Pancreas (tissue), 10 donors: ENCODE results near the gene GBX1. TPM values are rescaled to one million over a fixed set of nuclear protein-coding genes. Genes with fewer than 3 reads are reported as not detected.

Experiments
- ATAC-seq, 4 donors: fragments of 200-7000 bp; cut with Tn5 transposase; one replicate each; pipeline versions ENCODE4 v1.8.0 to v1.9.1; 2020; ENCODE audit warnings: mild to moderate bottlenecking in 4 of 4, moderate library complexity in 4 of 4
- DNase-seq, 6 donors: peaks; one replicate each; pipeline ENCODE4 v3.0.0-alpha.2; 2020
- FAIRE-seq: peaks from 2 replicates; lab custom pipeline; 2012; peaks lifted over from hg19 to GRCh38; lab: Jason Lieb, UNC
- H3K27ac ChIP-seq, 4 donors: fragments of 200-600 bp; sonication (generic); 1 replicate in 3 of 4; 2 replicates in 1 of 4; pipeline versions ENCODE4 v1.5.0 to v1.8.0; 2020
- H3K27me3 ChIP-seq, 4 donors: fragments of 200-600 bp; one replicate each; pipeline ENCODE4 v1.8.0; 2021
- H3K36me3 ChIP-seq, 3 donors: fragments of 200-600 bp; sonication (generic) in 1 of 3; one replicate each; pipeline versions ENCODE4 v1.5.0 to v1.8.0; 2020 to 2021
- H3K4me1 ChIP-seq, 3 donors: fragments of 200-600 bp; one replicate each; pipeline ENCODE4 v1.8.0; 2021
- H3K4me3 ChIP-seq, 4 donors: fragments of 200-600 bp; sonication (generic) in 2 of 4; one replicate each; pipeline versions ENCODE4 v1.5.0 to v1.8.0; 2020 to 2021
- H3K9me3 ChIP-seq, 4 donors: fragments of 200-600 bp; one replicate each; pipeline ENCODE4 v1.8.0; 2021
- CTCF ChIP-seq, 4 donors: fragments of 200-600 bp; sonication (generic) in 3 of 4; IDR thresholded peaks; one replicate each; pipeline versions ENCODE4 v1.5.0 to v1.8.0; 2021; ENCODE audit warnings: antibody characterized with exemption in 4 of 4
- WGBS, 2 donors: extraction: QIAGEN DNeasy Blood & Tissue Kit; methylation state at CpG; one replicate each; pipeline ENCODE4 v1.1.7; 2013; 5-methylcytosine and 5-hydroxymethylcytosine counted together
- intact Hi-C, 3 donors: fragments of 100-400 bp; cut with DNase I; formaldehyde crosslinking; loops; one replicate each; pipeline versions ENCODE4 v1.11.1 to v1.14.2; 2022
- polyA plus RNA-seq, 2 donors: library from polyadenylated mRNA; stranded (reverse); fragments of 200-250 nt; gene quantifications; one replicate each; pipeline ENCODE4 v1.2.3, GENCODE V29; 2013
- total RNA-seq, 6 donors: library from RNA; stranded (reverse); fragmentation: NEBNext Ultra II Directional in 4 of 6; extraction: Animal tissue kit (Norgen Biotek cat#: 25700) in 4 of 6; gene quantifications; one replicate each; pipeline versions ENCODE4 v1.2.1 to v1.2.4, GENCODE V29; 2021 to 2023
- donor health status: healthy with polysubstance abuse.
- donor health status: DM: no; HTN: no; CAD: no; lungs with moderate emphysema.
- donor health status: DM: no; HTN: no; CAD: no.
- donor health status: control.
- donor health status: control.
- donor health status: Bipolar disorder and iron deficiency.
- donor health status: DM: yes; HTN: yes; CAD: no.
- donor health status: DM: no; HTN: no; CAD: no.
- donor health status: DM: no; HTN: no; CAD: no.
- donor health status: DM: yes; HTN: yes; CAD: no.

GBX1 gene
- total and polyA plus RNA-seq, 8 donors, result not detected

DNA sequence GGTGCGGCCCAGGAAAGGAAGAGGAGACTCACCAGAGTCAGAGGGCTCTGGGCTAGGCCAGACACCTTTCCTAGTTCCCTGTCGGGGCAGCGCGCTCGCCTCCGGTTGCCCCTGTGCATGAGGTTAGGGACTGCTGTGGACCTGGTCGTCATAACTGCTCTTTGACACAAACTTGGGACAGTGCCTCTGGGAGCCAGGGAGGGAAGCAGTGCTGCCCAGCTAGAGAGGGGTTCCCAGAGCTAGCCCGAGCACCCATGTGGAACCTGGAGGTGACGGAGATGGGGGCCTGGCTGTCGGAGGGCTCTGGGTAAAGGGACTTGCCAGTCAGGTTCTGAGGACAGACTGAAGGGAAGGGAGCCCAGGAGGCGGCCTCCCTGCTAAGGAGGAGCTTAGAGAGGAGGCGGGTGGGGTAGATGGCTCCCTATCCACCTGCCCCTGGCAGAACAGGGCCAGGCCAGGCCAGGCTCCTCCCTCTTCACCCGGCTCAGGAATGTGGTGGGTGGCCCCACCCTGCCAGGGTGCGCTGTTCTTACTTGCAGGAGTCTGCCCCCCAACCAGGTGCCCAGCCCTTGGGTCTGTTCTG lies 51.6 kb downstream of the GBX1 start:
- Histone ChIP-seq H3K36me3 (peaks cover 0 to 27% (median 19%) of the 10 kb centered on the region in 3 donors), H3K27me3 (no peaks in the 10 kb centered on the region), H3K4me3 (peak overlapping the region in 3 of 4 donors; percentile 14 to 38 (median 23)), H3K9me3 (no peaks in the 10 kb centered on the region), H3K4me1 (peaks cover 4 to 20% (median 13%) of the 10 kb centered on the region in 3 donors), H3K27ac (no peak overlapping the region)
- 58 to 71% methylated on average over 14 of the region's 14 CpGs for WGBS, 2 donors
- FAIRE-seq, result no peak
- TF ChIP-seq CTCF (IDR thresholded peaks at IDR 0.05), result no peak
- intact Hi-C loops, result no loop called here
- peak; percentile 35 to 67 (median 47) for ATAC-seq
- peak in 5 of 6 donors; percentile 42 to 85 (median 64) for DNase-seq

DNA sequence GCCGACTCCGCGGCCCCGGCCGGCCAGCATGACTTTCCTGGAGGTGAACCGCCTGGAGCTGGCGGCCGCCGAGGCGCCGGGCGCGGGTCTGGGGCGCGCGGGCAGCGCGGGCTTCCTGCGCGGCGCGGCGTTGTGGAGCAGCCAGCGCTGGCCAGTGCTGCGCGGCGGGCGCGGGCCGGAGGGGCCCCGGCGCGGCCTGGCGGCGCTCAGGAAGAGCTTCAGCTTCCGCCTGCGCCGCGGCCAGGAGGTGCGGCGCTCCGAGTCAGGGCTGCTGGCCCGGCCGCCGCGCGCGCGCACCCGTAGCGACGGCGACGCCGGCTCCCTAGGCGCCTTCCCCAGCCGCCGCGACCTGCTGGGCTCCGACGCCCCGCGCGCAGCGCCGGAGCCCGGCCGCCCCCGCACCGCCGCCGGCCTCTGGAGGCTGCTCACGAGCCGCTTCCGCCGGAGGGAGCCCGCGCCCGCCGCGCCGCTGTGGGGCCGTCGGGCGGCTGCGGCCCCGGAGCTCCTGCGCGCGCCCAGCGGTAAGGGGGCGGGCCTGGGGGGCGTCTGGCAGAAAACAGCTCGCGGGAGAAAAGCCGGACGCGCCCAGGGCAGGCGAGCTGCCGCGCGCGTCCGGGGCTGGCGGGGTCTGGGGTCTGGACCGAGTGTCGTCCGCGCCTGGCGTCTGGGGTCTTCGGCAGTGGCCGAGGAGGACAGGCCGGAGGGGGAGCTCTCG lies 52.2 kb downstream of the GBX1 start:
- H3K27ac ChIP-seq, result no peak overlapping the region
- TF ChIP-seq CTCF (IDR thresholded peaks at IDR 0.05), result no peak
- H3K36me3 ChIP-seq, result peaks cover 0 to 21% (median 12%) of the 10 kb centered on the region in 3 donors
- intact Hi-C loops, result no loop called here
- peaks cover 4 to 20% (median 13%) of the 10 kb centered on the region in 3 donors for H3K4me1 ChIP-seq
- DNase-seq (peak in 1 of 6 donors; percentile 76), ATAC-seq (peak in 2 of 4 donors; percentile 4 to 24), FAIRE-seq (no peak)
- 19 to 27% methylated on average over 69 to 114 of the region's 114 CpGs for WGBS, 2 donors
- H3K4me3 ChIP-seq, result peak overlapping the region in 3 of 4 donors; percentile 14 to 38 (median 23)
- no peaks in the 10 kb centered on the region for H3K27me3 ChIP-seq
- H3K9me3 ChIP-seq, result no peaks in the 10 kb centered on the region

- Histone ChIP-seq H3K27me3 (no peaks in the 10 kb centered on the region), H3K36me3 (peaks cover 0 to 12% (median 5%) of the 10 kb centered on the region in 3 donors), H3K4me1 (peaks cover 4 to 20% (median 13%) of the 10 kb centered on the region in 3 donors), H3K27ac (no peak overlapping the region), H3K9me3 (no peaks in the 10 kb centered on the region), H3K4me3 (peak overlapping the region in 2 of 4 donors; percentile 26 to 38)
- no peak for TF ChIP-seq CTCF (IDR thresholded peaks at IDR 0.05)
- intact Hi-C loops, result loop anchor here in 1 of 3 donors (5.0 kb wide), 1 partner anchor 82 kb away; no protein-coding TSS in a partner anchor
- DNase-seq (peak in 3 of 6 donors; percentile 43 to 87 (median 65)), FAIRE-seq (no peak), ATAC-seq (peak in 3 of 4 donors; percentile 4 to 24 (median 19))
- WGBS, 2 donors, result 29 to 31% methylated on average over 52 to 101 of the region's 101 CpGs
Measured at GRCh38 chr7:151114151-151115090, 53.1 kb downstream of the GBX1 start.

DNA sequence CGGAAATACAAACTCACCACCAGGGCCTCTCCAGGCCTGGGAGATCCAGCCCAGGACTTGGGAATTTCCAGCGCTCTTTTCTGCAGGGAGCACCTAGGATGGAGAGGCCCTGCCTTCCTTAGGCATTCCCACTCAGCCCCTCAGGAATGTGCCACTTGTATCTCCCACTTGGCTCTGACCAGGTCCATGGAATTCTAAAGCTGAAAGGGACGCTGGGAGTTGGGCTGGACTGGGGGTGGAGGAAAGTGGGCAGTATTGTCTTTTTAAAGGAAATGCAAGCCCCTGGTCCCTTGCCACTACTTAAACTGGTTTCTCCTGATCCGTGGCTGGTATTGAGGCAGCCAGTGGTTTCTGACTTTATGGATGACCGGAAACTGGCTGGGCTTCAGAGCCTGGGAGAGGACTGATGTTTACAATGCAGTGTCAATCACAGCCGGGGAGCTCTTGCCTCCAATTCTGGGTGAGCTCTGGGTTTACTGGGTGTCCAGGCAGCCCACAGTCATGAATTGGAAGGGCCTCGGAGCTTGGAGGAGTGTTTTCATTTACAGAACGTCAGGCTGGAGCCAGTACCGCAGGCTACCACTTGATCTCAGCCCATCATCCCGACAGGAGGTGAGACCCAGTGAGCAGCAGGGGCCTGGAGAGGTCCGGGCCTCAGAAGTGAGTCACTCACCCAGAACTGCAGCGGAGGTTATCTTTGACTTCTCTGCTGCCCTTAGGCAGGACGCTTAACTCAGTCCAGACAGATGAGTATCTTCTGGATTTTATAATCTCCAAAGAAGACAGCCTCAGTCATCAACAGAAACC lies 53.9 kb downstream of the GBX1 start:
- ATAC-seq (peak in 3 of 4 donors; percentile 12 to 24 (median 14)), FAIRE-seq (no peak)
- no peak overlapping the region for H3K27ac ChIP-seq

More for the DNA sequence above, 53.9 kb downstream of the GBX1 start:
- no peak for TF ChIP-seq CTCF (IDR thresholded peaks at IDR 0.05)
- peak overlapping the region in 1 of 4 donors; percentile 9 for H3K4me3 ChIP-seq
- H3K36me3 ChIP-seq, result peaks cover 0 to 3% (median 0%) of the 10 kb centered on the region in 3 donors
- H3K4me1 ChIP-seq, result peaks cover 4 to 20% (median 13%) of the 10 kb centered on the region in 3 donors
- intact Hi-C loops, result loop anchor here in 1 of 3 donors (5.0 kb wide), 1 partner anchor 81 kb away; no protein-coding TSS in a partner anchor
- H3K27me3 ChIP-seq, result no peaks in the 10 kb centered on the region
- H3K9me3 ChIP-seq, result no peaks in the 10 kb centered on the region
- DNase-seq, result peak in 1 of 6 donors; percentile 38
- 48 to 57% methylated on average over 13 of the region's 13 CpGs for WGBS, 2 donors
